ENCODE measurements around the gene ZNRF3.

DNA sequence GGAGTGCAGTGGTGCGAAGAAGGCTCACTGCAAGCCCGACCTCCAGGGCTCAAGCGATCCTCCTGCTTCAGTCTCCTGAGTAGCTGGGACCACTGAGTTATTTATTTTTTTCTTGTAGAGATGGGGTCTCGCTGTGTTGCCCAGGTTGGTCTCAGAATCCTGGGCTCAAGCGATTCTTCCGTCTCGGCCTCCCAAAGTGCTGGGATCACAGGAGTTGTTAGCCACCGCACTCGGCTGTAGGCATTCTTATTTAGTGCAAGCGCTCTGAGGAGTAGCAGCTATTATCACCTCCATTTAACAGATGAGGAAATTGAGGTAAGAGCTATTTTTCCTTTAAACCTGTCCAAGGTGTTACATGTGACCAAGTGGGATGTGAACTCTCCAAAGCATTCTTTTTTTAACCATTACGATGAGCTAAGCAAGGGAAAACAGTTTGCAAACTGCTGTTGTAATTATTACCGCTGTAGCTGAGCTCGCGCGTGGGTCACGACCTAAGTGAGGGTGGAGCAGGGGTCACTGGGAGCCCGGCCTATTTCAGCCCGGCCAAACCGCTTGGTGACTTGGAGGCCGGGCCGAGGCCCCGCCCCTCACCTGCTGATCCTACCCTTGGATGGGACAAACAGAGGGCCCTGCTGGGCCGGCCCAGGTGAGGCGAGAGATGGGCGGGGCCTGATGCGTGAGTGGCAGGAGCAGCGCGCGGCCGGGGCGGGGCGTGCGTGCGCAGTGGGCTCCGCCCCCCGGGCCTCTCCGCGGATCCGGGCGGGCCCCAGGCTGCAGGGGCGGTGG is 189.0 kb downstream of the ZNRF3 start:
- TF ChIP-seq, protein P1, sequence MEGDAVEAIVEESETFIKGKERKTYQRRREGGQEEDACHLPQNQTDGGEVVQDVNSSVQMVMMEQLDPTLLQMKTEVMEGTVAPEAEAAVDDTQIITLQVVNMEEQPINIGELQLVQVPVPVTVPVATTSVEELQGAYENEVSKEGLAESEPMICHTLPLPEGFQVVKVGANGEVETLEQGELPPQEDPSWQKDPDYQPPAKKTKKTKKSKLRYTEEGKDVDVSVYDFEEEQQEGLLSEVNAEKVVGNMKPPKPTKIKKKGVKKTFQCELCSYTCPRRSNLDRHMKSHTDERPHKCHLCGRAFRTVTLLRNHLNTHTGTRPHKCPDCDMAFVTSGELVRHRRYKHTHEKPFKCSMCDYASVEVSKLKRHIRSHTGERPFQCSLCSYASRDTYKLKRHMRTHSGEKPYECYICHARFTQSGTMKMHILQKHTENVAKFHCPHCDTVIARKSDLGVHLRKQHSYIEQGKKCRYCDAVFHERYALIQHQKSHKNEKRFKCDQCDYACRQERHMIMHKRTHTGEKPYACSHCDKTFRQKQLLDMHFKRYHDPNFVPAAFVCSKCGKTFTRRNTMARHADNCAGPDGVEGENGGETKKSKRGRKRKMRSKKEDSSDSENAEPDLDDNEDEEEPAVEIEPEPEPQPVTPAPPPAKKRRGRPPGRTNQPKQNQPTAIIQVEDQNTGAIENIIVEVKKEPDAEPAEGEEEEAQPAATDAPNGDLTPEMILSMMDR (conservative IDR thresholded peaks at IDR 0.05 in 1 of 2, IDR thresholded peaks at IDR 0.05 in 1 of 2; ENCODE audit: extremely low read depth in 1 of 2, insufficient read depth in 1 of 2, low read depth in 1 of 2, low read length in 2 of 2), result no peak
- no peak for TF ChIP-seq EZH2 (IDR thresholded peaks at IDR 0.05; ENCODE audit: borderline replicate concordance, low read length)
